Measurements from ENCODE around the gene SORCS2. TPM values are rescaled to one million over a fixed set of nuclear protein-coding genes. Genes with fewer than 3 reads are reported as not detected.

SORCS2 gene
- total and polyA plus RNA-seq, 2 of the 4 experiments (the other 2 are of a cell fraction): 0.36 to 0.62 TPM

GRCh38 chr4:7641712-7642111 lies 449.4 kb downstream of the SORCS2 start:
- Histone ChIP-seq H3K27ac (ENCODE audit: insufficient read depth, low read length) (no peak overlapping the region), H2AK9ac (replicated peaks; ENCODE audit: low read depth, low read length, poor library complexity) (no peak overlapping the region), H3K9ac (ENCODE audit: low read depth, low read length) (no peak overlapping the region), H3K18ac (ENCODE audit: low read depth, low read length) (no peak overlapping the region), H2BK5ac (ENCODE audit: low read depth, low read length, poor library complexity, severe bottlenecking) (no peak overlapping the region), H3K36me3 (ENCODE audit: control insufficient read depth, insufficient read depth, low read length) (no peaks in the 10 kb centered on the region), H4K20me1 (ENCODE audit: insufficient read depth, low read length) (no peaks in the 10 kb centered on the region), H3K14ac (replicated peaks; ENCODE audit: low read depth, low read length) (no peak overlapping the region), H2BK120ac (ENCODE audit: low read depth, low read length) (no peak overlapping the region), H3K79me1 (ENCODE audit: low read depth in 1 of 2, low read length in 2 of 2) (no peaks in the 10 kb centered on the region), H2AK5ac (ENCODE audit: low read depth, low read length) (no peak overlapping the region), H4K91ac (ENCODE audit: insufficient read depth, low read depth, low read length) (no peak overlapping the region), H2BK15ac (ENCODE audit: low read depth, low read length) (no peak overlapping the region), H3K27me3 (ENCODE audit: control insufficient read depth, insufficient read depth, low read length) (peaks cover 15% of the 10 kb centered on the region), H2AFZ (replicated peaks; ENCODE audit: low read length, poor library complexity) (no peak overlapping the region), H3K4me3 (ENCODE audit: insufficient read depth, low read depth, low read length) (no peak overlapping the region), H3K9me1 (ENCODE audit: insufficient read depth, low read length) (peaks cover 7% of the 10 kb centered on the region; the same call in 1 of the 2 replicates), H2BK20ac (ENCODE audit: low read depth, low read length) (no peak overlapping the region), H3K4me2 (ENCODE audit: low read depth, low read length) (no peak overlapping the region), H3K56ac (ENCODE audit: extremely low read depth, insufficient read depth, low read length) (no peak overlapping the region), H4K5ac (ENCODE audit: low read depth, low read length) (no peak overlapping the region), H3K23ac (ENCODE audit: low read depth, low read length) (no peak overlapping the region), H4K8ac (ENCODE audit: low read depth in 2 of 2, low read length in 2 of 2) (no peak overlapping the region), H3K9me3 (ENCODE audit: control insufficient read depth, insufficient read depth, low read length) (peaks cover 6% of the 10 kb centered on the region), H3K4ac (ENCODE audit: low read depth, low read length) (no peak overlapping the region), H3K4me1 (ENCODE audit: control insufficient read depth, insufficient read depth, low read length) (no peaks in the 10 kb centered on the region)
- ChIA-PET POLR2A (ENCODE audit: unreplicated experiment) (no interaction called here), CTCF (no interaction called here)
- in situ Hi-C loops (cut with MboI; ENCODE audit: low sequenced_read_pairs) (no loop called here), intact Hi-C loops (cut with micrococcal nuclease) (no loop called here), dilution Hi-C loops (cut with HindIII; ENCODE audit: low sequenced_read_pairs, unreplicated experiment) (no loop called here)
- ATAC-seq (ENCODE audit: low read depth) (no peak), DNase-seq (no peak)
- BruUV-seq (replicated peaks): no TSS peak
- TF ChIP-seq RFX5 (IDR thresholded peaks at IDR 0.05; ENCODE audit: low read depth, low read length) (no peak), POLR2A (IDR thresholded peaks at IDR 0.05; ENCODE audit: low read depth, low read length) (no peak), MAFK (IDR thresholded peaks at IDR 0.05; ENCODE audit: low read depth, low read length) (no peak), RAD21 (IDR thresholded peaks at IDR 0.05; ENCODE audit: low read length) (no peak), CEBPB (IDR thresholded peaks at IDR 0.05; ENCODE audit: low read depth, low read length) (no peak), RCOR1 (IDR thresholded peaks at IDR 0.05; ENCODE audit: insufficient replicate concordance, low read length) (no peak), CHD1 (IDR thresholded peaks at IDR 0.05; ENCODE audit: low read depth, low read length) (no peak), FOS (IDR thresholded peaks at IDR 0.05; ENCODE audit: low read depth, low read length) (no peak), BHLHE40 (IDR thresholded peaks at IDR 0.05; ENCODE audit: low read depth, low read length) (no peak)
